Astrocyte of the hippocampus (primary cell): ENCODE data around the gene TPCN1.

Experiments used
- DNase-seq: peaks from one replicate; pipeline ENCODE4 v3.0.0; 2011; ENCODE audit warnings: low read depth, low spot score

TPCN1 gene

GRCh38 chr12:113333877-113334785 is 112.9 kb downstream of the TPCN1 start:
- no peak for DNase-seq

GRCh38 chr12:113334786-113335539 is 113.7 kb downstream of the TPCN1 start, which contains the start of gene SLC8B1:
Gene SLC8B1, minus strand, starts transcription at chr12:113335109. Its CDS starts 2,231 bp downstream, at chr12:113332878.
- DNase-seq: peak; percentile 92

GRCh38 chr12:113339540-113339939 is 118.3 kb downstream of the TPCN1 start:
- no peak for DNase-seq

- DNase-seq: no peak
Observed at GRCh38 chr12:113340061-113340460, 118.8 kb downstream of the TPCN1 start.

- no peak for DNase-seq
Observed at GRCh38 chr12:113341535-113341934, 120.3 kb downstream of the TPCN1 start.

GRCh38 chr12:113345318-113345717 is 124.1 kb downstream of the TPCN1 start:
- no peak for DNase-seq

- no peak for DNase-seq
Observed at GRCh38 chr12:113346353-113346752, 125.1 kb downstream of the TPCN1 start.

- no peak for DNase-seq
Observed at GRCh38 chr12:113347107-113347506, 125.8 kb downstream of the TPCN1 start.

- DNase-seq: no peak
Observed at GRCh38 chr12:113347892-113348291, 126.6 kb downstream of the TPCN1 start.
